ENCODE measurements around the gene GJA4.

GJA4 gene

GRCh38 chr1:34824817-34825454, 32.1 kb downstream of the GJA4 start:
- H3K4me3 ChIP-seq (ENCODE audit: low read depth in 1 of 2, low read length in 2 of 2): no peak overlapping the region
- no peak overlapping the region for H3K27ac ChIP-seq (ENCODE audit: low read length)
- no peaks in the 10 kb centered on the region for H3K27me3 ChIP-seq (ENCODE audit: low read depth, low read length)
- no peaks in the 10 kb centered on the region for H3K4me1 ChIP-seq (ENCODE audit: control insufficient read depth in 1 of 2, insufficient read depth in 2 of 2, low read length in 2 of 2)
- H3K36me3 ChIP-seq (ENCODE audit: control insufficient read depth in 1 of 2, insufficient read depth in 2 of 2, low read length in 2 of 2): peaks cover 0 to 3% of the 10 kb centered on the region in 2 donors
- peaks cover 0 to 6% of the 10 kb centered on the region in 2 donors for H3K9me3 ChIP-seq (ENCODE audit: control insufficient read depth in 1 of 2, low read length in 2 of 2)

- Histone ChIP-seq H3K4me3 (ENCODE audit: low read depth in 1 of 2, low read length in 2 of 2) (no peak overlapping the region), H3K4me1 (ENCODE audit: control insufficient read depth in 1 of 2, insufficient read depth in 2 of 2, low read length in 2 of 2) (no peaks in the 10 kb centered on the region), H3K27me3 (ENCODE audit: low read depth, low read length) (no peaks in the 10 kb centered on the region), H3K36me3 (ENCODE audit: control insufficient read depth in 1 of 2, insufficient read depth in 2 of 2, low read length in 2 of 2) (peaks cover 0 to 3% of the 10 kb centered on the region in 2 donors), H3K9me3 (ENCODE audit: control insufficient read depth in 1 of 2, low read length in 2 of 2) (peaks cover 0 to 6% of the 10 kb centered on the region in 2 donors), H3K27ac (ENCODE audit: low read length) (no peak overlapping the region)
Observed at GRCh38 chr1:34825455-34826091, 32.8 kb downstream of the GJA4 start.

- Histone ChIP-seq H3K4me1 (ENCODE audit: control insufficient read depth in 1 of 2, insufficient read depth in 2 of 2, low read length in 2 of 2) (no peaks in the 10 kb centered on the region), H3K4me3 (ENCODE audit: low read depth in 1 of 2, low read length in 2 of 2) (no peak overlapping the region), H3K27ac (ENCODE audit: low read length) (no peak overlapping the region), H3K27me3 (ENCODE audit: low read depth, low read length) (no peaks in the 10 kb centered on the region), H3K9me3 (ENCODE audit: control insufficient read depth in 1 of 2, low read length in 2 of 2) (peaks cover 0 to 6% of the 10 kb centered on the region in 2 donors), H3K36me3 (ENCODE audit: control insufficient read depth in 1 of 2, insufficient read depth in 2 of 2, low read length in 2 of 2) (peaks cover 0 to 9% of the 10 kb centered on the region in 2 donors)
Observed at GRCh38 chr1:34827341-34827941, 34.6 kb downstream of the GJA4 start.

GRCh38 chr1:34828611-34829010, 35.8 kb downstream of the GJA4 start:
- Histone ChIP-seq H3K9me3 (ENCODE audit: control insufficient read depth in 1 of 2, low read length in 2 of 2) (peaks cover 0 to 4% of the 10 kb centered on the region in 2 donors), H3K4me3 (ENCODE audit: low read depth in 1 of 2, low read length in 2 of 2) (no peak overlapping the region), H3K27ac (ENCODE audit: low read length) (no peak overlapping the region), H3K4me1 (ENCODE audit: control insufficient read depth in 1 of 2, insufficient read depth in 2 of 2, low read length in 2 of 2) (no peaks in the 10 kb centered on the region), H3K36me3 (ENCODE audit: control insufficient read depth in 1 of 2, insufficient read depth in 2 of 2, low read length in 2 of 2) (peaks cover 0 to 9% of the 10 kb centered on the region in 2 donors), H3K27me3 (ENCODE audit: low read depth, low read length) (no peaks in the 10 kb centered on the region)

GRCh38 chr1:34829250-34829649, 36.5 kb downstream of the GJA4 start:
- Histone ChIP-seq H3K36me3 (ENCODE audit: control insufficient read depth in 1 of 2, insufficient read depth in 2 of 2, low read length in 2 of 2) (peaks cover 0 to 9% of the 10 kb centered on the region in 2 donors), H3K4me3 (ENCODE audit: low read depth in 1 of 2, low read length in 2 of 2) (no peak overlapping the region), H3K4me1 (ENCODE audit: control insufficient read depth in 1 of 2, insufficient read depth in 2 of 2, low read length in 2 of 2) (no peaks in the 10 kb centered on the region), H3K9me3 (ENCODE audit: control insufficient read depth in 1 of 2, low read length in 2 of 2) (no peaks in the 10 kb centered on the region), H3K27ac (ENCODE audit: low read length) (no peak overlapping the region), H3K27me3 (ENCODE audit: low read depth, low read length) (no peaks in the 10 kb centered on the region)

GRCh38 chr1:34831721-34832246, 39.0 kb downstream of the GJA4 start:
- no peak overlapping the region for H3K4me3 ChIP-seq (ENCODE audit: low read depth in 1 of 2, low read length in 2 of 2)
- no peak overlapping the region for H3K27ac ChIP-seq (ENCODE audit: low read length)
- H3K4me1 ChIP-seq (ENCODE audit: control insufficient read depth in 1 of 2, insufficient read depth in 2 of 2, low read length in 2 of 2): no peaks in the 10 kb centered on the region
- peaks cover 0 to 9% of the 10 kb centered on the region in 2 donors for H3K36me3 ChIP-seq (ENCODE audit: control insufficient read depth in 1 of 2, insufficient read depth in 2 of 2, low read length in 2 of 2)
- H3K27me3 ChIP-seq (ENCODE audit: low read depth, low read length): no peaks in the 10 kb centered on the region
- no peaks in the 10 kb centered on the region for H3K9me3 ChIP-seq (ENCODE audit: control insufficient read depth in 1 of 2, low read length in 2 of 2)

GRCh38 chr1:34833711-34834110, 40.9 kb downstream of the GJA4 start:
- no peak overlapping the region for H3K4me3 ChIP-seq (ENCODE audit: low read depth in 1 of 2, low read length in 2 of 2)
- H3K36me3 ChIP-seq (ENCODE audit: control insufficient read depth in 1 of 2, insufficient read depth in 2 of 2, low read length in 2 of 2): peaks cover 0 to 9% of the 10 kb centered on the region in 2 donors
- H3K9me3 ChIP-seq (ENCODE audit: control insufficient read depth in 1 of 2, low read length in 2 of 2): no peaks in the 10 kb centered on the region
- no peaks in the 10 kb centered on the region for H3K27me3 ChIP-seq (ENCODE audit: low read depth, low read length)
- H3K4me1 ChIP-seq (ENCODE audit: control insufficient read depth in 1 of 2, insufficient read depth in 2 of 2, low read length in 2 of 2): no peaks in the 10 kb centered on the region
- no peak overlapping the region for H3K27ac ChIP-seq (ENCODE audit: low read length)

GRCh38 chr1:34839526-34840305, 46.9 kb downstream of the GJA4 start:
- Histone ChIP-seq H3K4me3 (ENCODE audit: low read depth in 1 of 2, low read length in 2 of 2) (no peak overlapping the region), H3K27me3 (ENCODE audit: low read depth, low read length) (no peaks in the 10 kb centered on the region), H3K27ac (ENCODE audit: low read length) (no peak overlapping the region), H3K9me3 (ENCODE audit: control insufficient read depth in 1 of 2, low read length in 2 of 2) (no peaks in the 10 kb centered on the region), H3K36me3 (ENCODE audit: control insufficient read depth in 1 of 2, insufficient read depth in 2 of 2, low read length in 2 of 2) (no peaks in the 10 kb centered on the region), H3K4me1 (ENCODE audit: control insufficient read depth in 1 of 2, insufficient read depth in 2 of 2, low read length in 2 of 2) (no peaks in the 10 kb centered on the region)

GRCh38 chr1:34840426-34840825, 47.6 kb downstream of the GJA4 start:
- Histone ChIP-seq H3K9me3 (ENCODE audit: control insufficient read depth in 1 of 2, low read length in 2 of 2) (no peaks in the 10 kb centered on the region), H3K4me3 (ENCODE audit: low read depth in 1 of 2, low read length in 2 of 2) (no peak overlapping the region), H3K36me3 (ENCODE audit: control insufficient read depth in 1 of 2, insufficient read depth in 2 of 2, low read length in 2 of 2) (no peaks in the 10 kb centered on the region), H3K27me3 (ENCODE audit: low read depth, low read length) (no peaks in the 10 kb centered on the region), H3K27ac (ENCODE audit: low read length) (no peak overlapping the region), H3K4me1 (ENCODE audit: control insufficient read depth in 1 of 2, insufficient read depth in 2 of 2, low read length in 2 of 2) (no peaks in the 10 kb centered on the region)

GRCh38 chr1:34842073-34842472, 49.3 kb downstream of the GJA4 start:
- Histone ChIP-seq H3K27me3 (ENCODE audit: low read depth, low read length) (no peaks in the 10 kb centered on the region), H3K27ac (ENCODE audit: low read length) (no peak overlapping the region), H3K36me3 (ENCODE audit: control insufficient read depth in 1 of 2, insufficient read depth in 2 of 2, low read length in 2 of 2) (no peaks in the 10 kb centered on the region), H3K4me1 (ENCODE audit: control insufficient read depth in 1 of 2, insufficient read depth in 2 of 2, low read length in 2 of 2) (peaks cover 0 to 2% of the 10 kb centered on the region in 2 donors), H3K9me3 (ENCODE audit: control insufficient read depth in 1 of 2, low read length in 2 of 2) (no peaks in the 10 kb centered on the region), H3K4me3 (ENCODE audit: low read depth in 1 of 2, low read length in 2 of 2) (no peak overlapping the region)

- Histone ChIP-seq H3K27me3 (ENCODE audit: low read depth, low read length) (no peaks in the 10 kb centered on the region), H3K9me3 (ENCODE audit: control insufficient read depth in 1 of 2, low read length in 2 of 2) (no peaks in the 10 kb centered on the region), H3K36me3 (ENCODE audit: control insufficient read depth in 1 of 2, insufficient read depth in 2 of 2, low read length in 2 of 2) (peaks cover 0 to 4% of the 10 kb centered on the region in 2 donors), H3K4me3 (ENCODE audit: low read depth in 1 of 2, low read length in 2 of 2) (no peak overlapping the region), H3K27ac (ENCODE audit: low read length) (no peak overlapping the region), H3K4me1 (ENCODE audit: control insufficient read depth in 1 of 2, insufficient read depth in 2 of 2, low read length in 2 of 2) (peaks cover 0 to 6% of the 10 kb centered on the region in 2 donors)
Observed at GRCh38 chr1:34842952-34843371, 50.2 kb downstream of the GJA4 start.
